Epithelial cell of alveolus of lung (primary cell): ENCODE results near the gene ITPRID2. TPM values are rescaled to one million over a fixed set of nuclear protein-coding genes. Genes with fewer than 3 reads are reported as not detected.

Experiments used
- total RNA-seq: library from RNA; depleted of rRNA; stranded (reverse); fragments of >200 nt; gene quantifications from 2 replicates; pipeline ENCODE4 v1.2.1, GENCODE V29; 2015

ITPRID2 gene
- total RNA-seq: 111 and 115 TPM in 2 replicates

GRCh38 chr2:181891258-181891965, at the start of gene ITPRID2:
TSS of gene ITPRID2 (plus strand) at chr2:181891730. CDS start at chr2:181892067, 337 bp downstream.

Other genes with a start within 250 kb of the ITPRID2 start
- gene CERKL, start 234.6 kb upstream of the ITPRID2 start, total RNA-seq: not detected in 2 replicates
- gene NEUROD1, start 211.2 kb upstream of the ITPRID2 start, total RNA-seq: not detected in 2 replicates
- gene PPP1R1C, start 94.1 kb downstream of the ITPRID2 start, total RNA-seq: 0.91 and 0.96 TPM in 2 replicates